GM12865 (cell line): ENCODE data around the gene SORT1.

ENCODE experiments used
- DNase-seq: peaks from one replicate; pipeline ENCODE4 v3.0.0; 2010; ENCODE audit warnings: low read depth
- H3K4me3 ChIP-seq: 2 replicates; pipeline ENCODE4 v1.5.1; 2011; ENCODE audit warnings: mild to moderate bottlenecking, low read depth, low read length, control low read depth
- TF ChIP-seq, protein P1 (sequence below): IDR thresholded peaks from 2 replicates; pipeline ENCODE4 v1.5.1; 2011; ENCODE audit warnings: low read length, control low read depth, low read depth, inconsistent platforms; ENCODE audit not compliant: insufficient read depth; ENCODE audit errors: missing control alignments

Gene SORT1

DNA sequence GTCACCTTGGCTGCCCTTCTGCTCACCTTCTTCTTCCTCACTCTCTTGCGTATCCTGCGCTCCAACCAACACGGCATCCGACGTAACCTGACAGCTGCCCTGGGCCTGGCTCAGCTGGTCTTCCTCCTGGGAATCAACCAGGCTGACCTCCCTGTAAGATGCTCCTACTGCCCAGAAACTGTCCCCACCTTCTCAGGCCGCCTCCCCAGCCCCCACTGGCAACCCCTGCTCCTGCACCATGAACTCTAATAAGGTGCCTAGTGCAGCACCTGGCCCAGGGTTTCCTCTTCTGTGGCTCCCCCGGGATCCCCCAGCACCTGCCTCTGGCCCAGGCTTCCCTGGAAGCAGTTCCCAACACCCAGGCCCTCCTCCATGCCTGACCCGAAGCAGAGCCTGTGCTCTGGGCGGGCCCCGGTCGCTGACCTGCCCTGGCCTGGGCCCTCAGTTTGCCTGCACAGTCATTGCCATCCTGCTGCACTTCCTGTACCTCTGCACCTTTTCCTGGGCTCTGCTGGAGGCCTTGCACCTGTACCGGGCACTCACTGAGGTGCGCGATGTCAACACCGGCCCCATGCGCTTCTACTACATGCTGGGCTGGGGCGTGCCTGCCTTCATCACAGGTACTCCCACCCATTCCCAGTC lies 127.6 kb downstream of the SORT1 start:
- TF ChIP-seq, protein P1, sequence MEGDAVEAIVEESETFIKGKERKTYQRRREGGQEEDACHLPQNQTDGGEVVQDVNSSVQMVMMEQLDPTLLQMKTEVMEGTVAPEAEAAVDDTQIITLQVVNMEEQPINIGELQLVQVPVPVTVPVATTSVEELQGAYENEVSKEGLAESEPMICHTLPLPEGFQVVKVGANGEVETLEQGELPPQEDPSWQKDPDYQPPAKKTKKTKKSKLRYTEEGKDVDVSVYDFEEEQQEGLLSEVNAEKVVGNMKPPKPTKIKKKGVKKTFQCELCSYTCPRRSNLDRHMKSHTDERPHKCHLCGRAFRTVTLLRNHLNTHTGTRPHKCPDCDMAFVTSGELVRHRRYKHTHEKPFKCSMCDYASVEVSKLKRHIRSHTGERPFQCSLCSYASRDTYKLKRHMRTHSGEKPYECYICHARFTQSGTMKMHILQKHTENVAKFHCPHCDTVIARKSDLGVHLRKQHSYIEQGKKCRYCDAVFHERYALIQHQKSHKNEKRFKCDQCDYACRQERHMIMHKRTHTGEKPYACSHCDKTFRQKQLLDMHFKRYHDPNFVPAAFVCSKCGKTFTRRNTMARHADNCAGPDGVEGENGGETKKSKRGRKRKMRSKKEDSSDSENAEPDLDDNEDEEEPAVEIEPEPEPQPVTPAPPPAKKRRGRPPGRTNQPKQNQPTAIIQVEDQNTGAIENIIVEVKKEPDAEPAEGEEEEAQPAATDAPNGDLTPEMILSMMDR: no peak
- no peak for DNase-seq
- no peak overlapping the region for H3K4me3 ChIP-seq

DNA sequence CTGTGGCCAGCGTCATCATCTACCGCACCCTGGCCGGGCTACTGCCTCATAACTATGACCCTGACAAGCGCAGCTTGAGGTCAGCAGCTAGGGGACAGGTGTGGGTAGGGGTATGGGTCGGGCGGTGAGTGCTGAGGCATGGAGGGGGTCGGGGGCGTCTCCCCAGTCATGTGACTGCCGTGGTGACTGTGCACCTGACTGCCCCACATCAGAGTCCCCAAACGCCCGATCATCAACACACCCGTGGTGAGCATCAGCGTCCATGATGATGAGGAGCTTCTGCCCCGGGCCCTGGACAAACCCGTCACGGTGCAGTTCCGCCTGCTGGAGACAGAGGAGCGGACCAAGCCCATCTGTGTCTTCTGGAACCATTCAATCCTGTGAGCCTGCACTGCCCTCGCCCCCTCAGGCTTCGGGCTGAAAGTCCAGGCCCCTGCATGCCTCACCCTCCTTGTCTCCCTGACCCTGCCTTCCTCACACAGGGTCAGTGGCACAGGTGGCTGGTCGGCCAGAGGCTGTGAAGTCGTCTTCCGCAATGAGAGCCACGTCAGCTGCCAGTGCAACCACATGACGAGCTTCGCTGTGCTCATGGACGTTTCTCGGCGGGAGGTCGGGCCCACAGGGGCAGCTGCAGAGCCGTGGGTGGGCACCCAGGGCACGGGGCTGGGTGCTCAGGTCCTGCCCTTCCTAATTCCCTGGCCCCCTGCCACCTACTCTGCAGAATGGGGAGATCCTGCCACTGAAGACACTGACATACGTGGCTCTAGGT lies 128.3 kb downstream of the SORT1 start:
- no peak for DNase-seq
- H3K4me3 ChIP-seq: no peak overlapping the region
- TF ChIP-seq, protein P1: no peak

DNA sequence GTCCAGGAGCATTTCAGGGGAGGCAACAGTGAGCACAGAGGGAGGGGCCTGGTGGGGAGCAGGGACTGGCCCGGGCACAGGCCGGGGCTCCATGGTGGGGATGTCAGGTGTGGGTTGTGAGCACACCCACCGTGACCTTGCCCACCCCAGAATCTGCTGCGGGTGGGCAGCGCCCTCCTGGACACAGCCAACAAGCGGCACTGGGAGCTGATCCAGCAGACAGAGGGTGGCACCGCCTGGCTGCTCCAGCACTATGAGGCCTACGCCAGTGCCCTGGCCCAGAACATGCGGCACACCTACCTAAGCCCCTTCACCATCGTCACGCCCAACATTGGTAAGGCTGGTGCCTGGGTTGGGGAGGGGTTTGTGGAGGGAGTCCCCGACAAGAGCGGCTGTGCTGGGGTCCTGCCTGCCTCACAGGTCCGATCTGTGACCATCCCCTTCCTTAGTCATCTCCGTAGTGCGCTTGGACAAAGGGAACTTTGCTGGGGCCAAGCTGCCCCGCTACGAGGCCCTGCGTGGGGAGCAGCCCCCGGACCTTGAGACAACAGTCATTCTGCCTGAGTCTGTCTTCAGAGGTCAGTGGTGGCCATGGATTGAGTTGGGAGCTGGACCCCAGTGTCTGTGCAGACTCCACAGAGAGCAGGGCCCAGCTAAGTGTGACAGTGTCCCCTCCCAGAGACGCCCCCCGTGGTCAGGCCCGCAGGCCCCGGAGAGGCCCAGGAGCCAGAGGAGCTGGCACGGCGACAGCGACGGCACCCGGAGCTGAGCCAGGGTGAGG lies 129.1 kb downstream of the SORT1 start:
- no peak for DNase-seq
- TF ChIP-seq, protein P1: no peak
- no peak overlapping the region for H3K4me3 ChIP-seq

- TF ChIP-seq, protein P1: no peak
- DNase-seq: no peak
- no peak overlapping the region for H3K4me3 ChIP-seq
Measured at GRCh38 chr1:109267743-109268300, 129.9 kb downstream of the SORT1 start.

GRCh38 chr1:109266965-109267364 lies 130.8 kb downstream of the SORT1 start:
- DNase-seq: no peak
- H3K4me3 ChIP-seq: no peak overlapping the region
- TF ChIP-seq, protein P1: no peak

DNA sequence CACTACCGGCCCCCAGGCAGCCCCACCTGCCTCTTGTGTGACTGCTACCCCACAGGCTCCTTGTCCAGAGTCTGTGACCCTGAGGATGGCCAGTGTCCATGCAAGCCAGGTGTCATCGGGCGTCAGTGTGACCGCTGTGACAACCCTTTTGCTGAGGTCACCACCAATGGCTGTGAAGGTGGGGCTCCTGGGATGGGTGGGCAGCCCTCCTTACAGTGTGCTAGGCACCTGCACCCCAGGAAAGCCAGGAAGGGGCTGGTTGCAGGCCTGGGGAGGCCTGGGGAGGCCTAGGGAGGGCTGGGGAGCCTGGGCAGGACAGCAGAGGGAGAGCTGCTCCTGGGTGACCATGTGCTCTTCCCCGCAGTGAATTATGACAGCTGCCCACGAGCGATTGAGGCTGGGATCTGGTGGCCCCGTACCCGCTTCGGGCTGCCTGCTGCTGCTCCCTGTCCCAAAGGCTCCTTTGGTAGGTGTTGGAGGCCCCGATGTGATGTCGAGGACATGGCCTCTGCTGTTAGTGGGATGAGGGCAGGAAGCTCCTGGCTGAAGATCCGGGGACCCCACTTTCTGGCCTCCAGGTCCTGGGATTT lies 131.9 kb downstream of the SORT1 start:
- TF ChIP-seq, protein P1: no peak
- no peak for DNase-seq
- no peak overlapping the region for H3K4me3 ChIP-seq
